OCI-LY7 (cell line): ENCODE data around the gene IL18R1. TPM values are rescaled to one million over a fixed set of nuclear protein-coding genes. Genes with fewer than 3 reads are reported as not detected.

Experiments
- BruUV-seq: library from RNA; stranded (reverse); fragments of 400-500 nt; replicated peaks from 2 replicates; lab custom pipeline; 2021; lab: Mats Ljungman, UMichigan
- CTCF ChIA-PET: fragments of 300-600 bp; sonication (Branson Sonifier 250); formaldehyde crosslinking; loops from one replicate; lab custom pipeline; 2022; ENCODE audit warnings: antibody characterized with exemption; ENCODE audit not compliant: unreplicated experiment; lab: Charles Lee
- POLR2A ChIA-PET: fragments of 300-600 bp; sonication (Branson Sonifier 250); formaldehyde crosslinking; loops from one replicate; lab custom pipeline; 2022; ENCODE audit warnings: antibody characterized with exemption; lab: Charles Lee
- DNase-seq: peaks from one replicate; pipeline ENCODE4 v3.0.0-alpha.2; 2015; ENCODE audit warnings: low spot score
- H2AFZ ChIP-seq: fragments of 200-600 bp; sonication (generic), shearing (Covaris generic); 2 replicates; pipeline ENCODE4 v1.6.1; 2014; ENCODE audit warnings: mild to moderate bottlenecking, antibody characterized with exemption, low read length, moderate library complexity
- H3K27ac ChIP-seq: fragments of 200-600 bp; sonication (generic); 2 replicates; pipeline ENCODE4 v1.5.1; 2014; ENCODE audit warnings: mixed run types, low read depth, mild to moderate bottlenecking, moderate library complexity, low read length, inconsistent platforms; ENCODE audit not compliant: poor library complexity, severe bottlenecking
- H3K36me3 ChIP-seq: fragments of 200-600 bp; sonication (generic); 2 replicates; pipeline ENCODE4 v1.6.1; 2014; ENCODE audit warnings: mild to moderate bottlenecking, antibody characterized with exemption, low read length, moderate library complexity, mixed read lengths; ENCODE audit not compliant: insufficient read depth
- H3K4me1 ChIP-seq: fragments of 200-600 bp; sonication (generic); 2 replicates; pipeline ENCODE4 v1.5.1; 2014; ENCODE audit warnings: mild to moderate bottlenecking, low read length; ENCODE audit not compliant: insufficient read depth, poor library complexity, severe bottlenecking
- H3K4me2 ChIP-seq: fragments of 200-600 bp; sonication (generic); 2 replicates; pipeline ENCODE4 v1.6.1; 2014; ENCODE audit warnings: mild to moderate bottlenecking, low read length
- H3K4me3 ChIP-seq: fragments of 200-600 bp; sonication (generic); 2 replicates; pipeline ENCODE4 v1.5.1; 2014; ENCODE audit warnings: mild to moderate bottlenecking, low read depth, low read length; ENCODE audit not compliant: poor library complexity, severe bottlenecking
- H3K79me2 ChIP-seq: fragments of 200-600 bp; sonication (generic); 2 replicates; pipeline ENCODE4 v1.6.1; 2016; ENCODE audit warnings: low read depth, mild to moderate bottlenecking, low read length, moderate library complexity, mixed read lengths; ENCODE audit not compliant: insufficient read depth
- H3K9me2 ChIP-seq: fragments of 200-600 bp; sonication (generic); 2 replicates; pipeline ENCODE4 v1.6.1; 2016; ENCODE audit warnings: mild to moderate bottlenecking, low read length, mixed read lengths; ENCODE audit not compliant: insufficient read depth
- H3K9me3 ChIP-seq: fragments of 200-600 bp; sonication (generic); 2 replicates; pipeline ENCODE4 v1.6.1; 2014; ENCODE audit warnings: mild to moderate bottlenecking, mixed run types, low read length, mixed read lengths
- H4K20me1 ChIP-seq: fragments of 200-600 bp; sonication (generic); 2 replicates; pipeline ENCODE4 v1.6.1; 2014; ENCODE audit warnings: mild to moderate bottlenecking, antibody characterized with exemption, low read length, moderate library complexity, mixed read lengths; ENCODE audit not compliant: insufficient read depth
- EZH2phosphoT487 ChIP-seq: fragments of 200-600 bp; sonication (generic); IDR thresholded peaks from 2 replicates; pipeline ENCODE4 v1.6.1; 2018; ENCODE audit warnings: low read depth, borderline replicate concordance, mild to moderate bottlenecking, mixed run types, antibody characterized with exemption, low read length, moderate library complexity, mixed read lengths
- intact Hi-C: fragments of 100-400 bp; cut with micrococcal nuclease; formaldehyde crosslinking; loops from one replicate; pipeline ENCODE4 v1.10.0; 2022; ENCODE audit not compliant: unreplicated experiment
- total RNA-seq, 2 experiments: library from RNA; depleted of rRNA in 1 of 2; stranded (reverse); fragments of >200 nt in 1 of 2; shearing (Covaris generic) in 1 of 2; gene quantifications; 2 replicates each; pipeline ENCODE4 v1.2.3, GENCODE V29; 2014 to 2022
- TF ChIP-seq, protein P1 (sequence below): fragments of 200-600 bp; sonication (generic); conservative IDR thresholded peaks from 2 replicates; pipeline ENCODE4 v1.5.1; 2014; ENCODE audit warnings: mild to moderate bottlenecking, antibody characterized with exemption, low read length, moderate library complexity, mixed read lengths

Gene IL18R1
- total RNA-seq, 2 experiments from 2014 or later, result not detected

- CTCF ChIA-PET, result no interaction called here
- no TSS peak for BruUV-seq
- intact Hi-C loops, result no loop called here
These were observed 45.9 kb downstream of the IL18R1 start for GRCh38 chr2:102401456-102401855.

DNA sequence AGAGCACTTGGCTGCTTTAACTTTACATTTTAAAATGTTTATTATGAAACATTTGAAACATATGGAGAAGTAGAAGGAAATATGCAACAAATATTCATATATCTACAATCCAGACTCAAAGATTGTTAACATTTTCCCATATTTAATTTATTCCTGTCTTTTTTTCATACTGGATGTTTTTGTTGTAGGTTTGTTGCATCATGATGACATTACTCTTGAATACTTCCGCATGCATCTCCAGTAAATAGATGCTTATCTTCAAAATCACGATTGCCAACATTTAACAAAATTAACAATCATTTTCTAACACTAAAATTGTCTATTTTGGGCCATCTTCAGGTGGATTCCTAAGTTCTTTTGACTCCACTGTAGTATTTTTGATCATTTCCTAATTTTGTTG, 46.3 kb downstream of the IL18R1 start:
- Histone ChIP-seq H2AFZ (no peak overlapping the region), H3K4me2 (no peak overlapping the region), H3K4me1 (no peaks in the 10 kb centered on the region), H3K9me3 (no peaks in the 10 kb centered on the region), H3K36me3 (no peaks in the 10 kb centered on the region), H3K79me2 (no peaks in the 10 kb centered on the region), H3K9me2 (no peaks in the 10 kb centered on the region), H3K4me3 (no peak overlapping the region), H3K27ac (no peak overlapping the region), H4K20me1 (no peaks in the 10 kb centered on the region)
- ChIA-PET POLR2A (no interaction called here), CTCF (no interaction called here)
- no peak for DNase-seq
- no peak for TF ChIP-seq EZH2phosphoT487
- TF ChIP-seq, protein P1, sequence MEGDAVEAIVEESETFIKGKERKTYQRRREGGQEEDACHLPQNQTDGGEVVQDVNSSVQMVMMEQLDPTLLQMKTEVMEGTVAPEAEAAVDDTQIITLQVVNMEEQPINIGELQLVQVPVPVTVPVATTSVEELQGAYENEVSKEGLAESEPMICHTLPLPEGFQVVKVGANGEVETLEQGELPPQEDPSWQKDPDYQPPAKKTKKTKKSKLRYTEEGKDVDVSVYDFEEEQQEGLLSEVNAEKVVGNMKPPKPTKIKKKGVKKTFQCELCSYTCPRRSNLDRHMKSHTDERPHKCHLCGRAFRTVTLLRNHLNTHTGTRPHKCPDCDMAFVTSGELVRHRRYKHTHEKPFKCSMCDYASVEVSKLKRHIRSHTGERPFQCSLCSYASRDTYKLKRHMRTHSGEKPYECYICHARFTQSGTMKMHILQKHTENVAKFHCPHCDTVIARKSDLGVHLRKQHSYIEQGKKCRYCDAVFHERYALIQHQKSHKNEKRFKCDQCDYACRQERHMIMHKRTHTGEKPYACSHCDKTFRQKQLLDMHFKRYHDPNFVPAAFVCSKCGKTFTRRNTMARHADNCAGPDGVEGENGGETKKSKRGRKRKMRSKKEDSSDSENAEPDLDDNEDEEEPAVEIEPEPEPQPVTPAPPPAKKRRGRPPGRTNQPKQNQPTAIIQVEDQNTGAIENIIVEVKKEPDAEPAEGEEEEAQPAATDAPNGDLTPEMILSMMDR, result no peak
- intact Hi-C loops, result no loop called here
- BruUV-seq, result no TSS peak

More at GRCh38 chr2:102401456-102401855, 45.9 kb downstream of the IL18R1 start:
- Histone ChIP-seq H3K4me1 (no peaks in the 10 kb centered on the region), H2AFZ (no peak overlapping the region), H3K36me3 (no peaks in the 10 kb centered on the region), H3K9me2 (no peaks in the 10 kb centered on the region), H3K4me3 (no peak overlapping the region), H3K4me2 (no peak overlapping the region), H3K27ac (no peak overlapping the region), H3K9me3 (no peaks in the 10 kb centered on the region), H4K20me1 (no peaks in the 10 kb centered on the region), H3K79me2 (no peaks in the 10 kb centered on the region)
- no peak for DNase-seq
- POLR2A ChIA-PET, result no interaction called here
- TF ChIP-seq, protein P1, result no peak
- no peak for TF ChIP-seq EZH2phosphoT487

- no peaks in the 10 kb centered on the region for H3K4me1 ChIP-seq
- no peaks in the 10 kb centered on the region for H3K79me2 ChIP-seq
- CTCF ChIA-PET, result no interaction called here
These were observed 55.4 kb downstream of the IL18R1 start for GRCh38 chr2:102410952-102411351.

More at GRCh38 chr2:102410952-102411351, 55.4 kb downstream of the IL18R1 start:
- no peak overlapping the region for H3K4me3 ChIP-seq
- BruUV-seq, result no TSS peak
- TF ChIP-seq EZH2phosphoT487, result no peak
- TF ChIP-seq, protein P1, result no peak
- DNase-seq, result no peak
- POLR2A ChIA-PET, result no interaction called here
- H2AFZ ChIP-seq, result no peak overlapping the region
- no peaks in the 10 kb centered on the region for H3K36me3 ChIP-seq
- H3K27ac ChIP-seq, result no peak overlapping the region
- intact Hi-C loops, result no loop called here
- no peak overlapping the region for H3K4me2 ChIP-seq
- H3K9me2 ChIP-seq, result no peaks in the 10 kb centered on the region
- H3K9me3 ChIP-seq, result no peaks in the 10 kb centered on the region
- H4K20me1 ChIP-seq, result no peaks in the 10 kb centered on the region
